Vagina (tissue), 2 donors: ENCODE data around the gene MYADML2. TPM values are rescaled to one million over a fixed set of nuclear protein-coding genes. Genes with fewer than 3 reads are reported as not detected.

Experiments
- DNase-seq, 2 donors: peaks; one replicate each; pipeline ENCODE4 v3.0.0-alpha.2; 2017; ENCODE audit errors: extremely low spot score in 2 of 2
- H3K27ac ChIP-seq: fragments of 200-600 bp; sonication (generic); one replicate; pipeline ENCODE4 v1.5.1; 2019
- H3K27me3 ChIP-seq: fragments of 200-600 bp; sonication (generic); one replicate; pipeline ENCODE4 v1.5.1; 2019
- H3K36me3 ChIP-seq, 2 donors: fragments of 200-600 bp; sonication (generic); one replicate each; pipeline ENCODE4 v1.5.1; 2017 to 2019
- H3K4me1 ChIP-seq: fragments of 200-600 bp; sonication (generic); one replicate; pipeline ENCODE4 v1.5.1; 2019
- H3K4me3 ChIP-seq, 2 donors: fragments of 200-600 bp; sonication (generic); 1 replicate in 1 of 2; 2 replicates in 1 of 2; pipeline ENCODE4 v1.5.1; 2016 to 2019
- H3K9me3 ChIP-seq: fragments of 200-600 bp; sonication (generic); one replicate; pipeline ENCODE4 v1.5.1; 2019
- POLR2A ChIP-seq, 2 donors: fragments of 450-650 bp; IDR thresholded peaks; one replicate each; pipeline ENCODE4 v1.6.1; 2017; ENCODE audit warnings: antibody characterized with exemption in 2 of 2, mild to moderate bottlenecking in 2 of 2, moderate library complexity in 2 of 2
- POLR2AphosphoS5 ChIP-seq, 2 donors: sonication (generic); formaldehyde crosslinking; IDR thresholded peaks; one replicate each; pipeline ENCODE4 v1.9.0; 2017; ENCODE audit warnings: antibody characterized with exemption in 2 of 2, mild to moderate bottlenecking in 2 of 2, low read depth in 1 of 2; ENCODE audit not compliant: insufficient read depth in 1 of 2
- intact Hi-C: fragments of 100-400 bp; cut with DNase I; formaldehyde crosslinking; loops from one replicate; pipeline ENCODE4 v1.15.1; 2023
- total RNA-seq: library from RNA; depleted of rRNA; stranded (reverse); fragments of >200 nt; gene quantifications from one replicate; pipeline ENCODE4 v1.2.3, GENCODE V29; 2016
- TF ChIP-seq, protein P1 (sequence below), 3 experiments: fragments of 450-650 bp in 2 of 3; fragments of 200-600 bp in 1 of 3; sonication (generic) in 1 of 3; IDR thresholded peaks; one replicate each; pipeline ENCODE4 v1.5.1; 2017 to 2019; ENCODE audit warnings: antibody characterized with exemption in 3 of 3, mild to moderate bottlenecking in 2 of 3, moderate library complexity in 2 of 3

The MYADML2 gene
- total RNA-seq, 1 donor from 2014 or later: not detected

- H3K36me3 ChIP-seq: no peaks in the 10 kb centered on the region
- no peak for DNase-seq
- peaks cover 28% of the 10 kb centered on the region for H3K4me1 ChIP-seq
- TF ChIP-seq POLR2A (IDR thresholded peaks at IDR 0.05): no peak
- TF ChIP-seq POLR2AphosphoS5 (IDR thresholded peaks at IDR 0.05; ENCODE audit: insufficient read depth in 1 of 2, low read depth in 1 of 2): no peak
- TF ChIP-seq, protein P1, sequence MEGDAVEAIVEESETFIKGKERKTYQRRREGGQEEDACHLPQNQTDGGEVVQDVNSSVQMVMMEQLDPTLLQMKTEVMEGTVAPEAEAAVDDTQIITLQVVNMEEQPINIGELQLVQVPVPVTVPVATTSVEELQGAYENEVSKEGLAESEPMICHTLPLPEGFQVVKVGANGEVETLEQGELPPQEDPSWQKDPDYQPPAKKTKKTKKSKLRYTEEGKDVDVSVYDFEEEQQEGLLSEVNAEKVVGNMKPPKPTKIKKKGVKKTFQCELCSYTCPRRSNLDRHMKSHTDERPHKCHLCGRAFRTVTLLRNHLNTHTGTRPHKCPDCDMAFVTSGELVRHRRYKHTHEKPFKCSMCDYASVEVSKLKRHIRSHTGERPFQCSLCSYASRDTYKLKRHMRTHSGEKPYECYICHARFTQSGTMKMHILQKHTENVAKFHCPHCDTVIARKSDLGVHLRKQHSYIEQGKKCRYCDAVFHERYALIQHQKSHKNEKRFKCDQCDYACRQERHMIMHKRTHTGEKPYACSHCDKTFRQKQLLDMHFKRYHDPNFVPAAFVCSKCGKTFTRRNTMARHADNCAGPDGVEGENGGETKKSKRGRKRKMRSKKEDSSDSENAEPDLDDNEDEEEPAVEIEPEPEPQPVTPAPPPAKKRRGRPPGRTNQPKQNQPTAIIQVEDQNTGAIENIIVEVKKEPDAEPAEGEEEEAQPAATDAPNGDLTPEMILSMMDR (IDR thresholded peaks at IDR 0.05): no peak
- H3K27me3 ChIP-seq: no peaks in the 10 kb centered on the region
- no peak overlapping the region for H3K27ac ChIP-seq
- intact Hi-C loops: no loop called here
- H3K9me3 ChIP-seq: no peaks in the 10 kb centered on the region
- H3K4me3 ChIP-seq: no peak overlapping the region
These were observed 11.3 kb downstream of the MYADML2 start for GRCh38 chr17:81935709-81936084.

GRCh38 chr17:81934850-81935708 is 12.0 kb downstream of the MYADML2 start:
- intact Hi-C loops: no loop called here
- no peak overlapping the region for H3K4me3 ChIP-seq

DNA sequence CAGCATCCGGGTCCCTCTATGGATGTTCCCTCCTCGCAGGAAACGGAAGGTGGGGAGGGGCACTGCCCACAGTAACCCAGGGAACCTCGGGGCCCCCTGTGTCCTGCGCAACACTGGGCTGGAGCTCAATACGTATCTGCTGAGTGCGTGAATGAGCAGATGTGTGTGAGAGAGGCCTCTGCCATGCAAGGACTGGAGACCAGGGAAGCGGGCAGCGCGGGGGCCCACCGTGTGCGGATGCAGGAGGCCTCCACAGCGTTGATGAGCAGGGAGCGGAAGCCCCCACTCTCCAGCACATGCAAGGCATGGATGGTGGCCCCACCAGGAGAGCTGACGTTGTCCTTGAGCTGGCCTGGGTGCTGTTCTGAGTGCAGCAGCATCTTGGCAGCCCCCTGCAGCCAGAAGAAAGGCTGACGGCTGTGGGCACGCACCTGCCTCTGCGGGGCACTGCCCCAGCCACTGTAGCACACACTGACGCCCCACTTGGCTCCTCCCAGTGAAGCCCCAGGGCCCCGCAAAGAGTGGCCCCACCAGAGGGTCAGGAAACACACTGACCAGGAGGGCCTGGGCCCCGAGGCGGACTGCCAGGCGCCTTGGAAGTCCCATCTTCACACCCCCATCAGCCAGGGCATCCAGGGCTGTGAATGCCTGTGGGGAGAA is 12.8 kb downstream of the MYADML2 start:
- Histone ChIP-seq H3K4me3 (no peak overlapping the region), H3K9me3 (no peaks in the 10 kb centered on the region), H3K27ac (no peak overlapping the region), H3K4me1 (peaks cover 28% of the 10 kb centered on the region), H3K27me3 (no peaks in the 10 kb centered on the region), H3K36me3 (no peaks in the 10 kb centered on the region)
- DNase-seq: no peak
- intact Hi-C loops: no loop called here
- TF ChIP-seq, protein P1 (IDR thresholded peaks at IDR 0.05): no peak
- TF ChIP-seq POLR2AphosphoS5 (IDR thresholded peaks at IDR 0.05; ENCODE audit: insufficient read depth in 1 of 2, low read depth in 1 of 2): no peak
- no peak for TF ChIP-seq POLR2A (IDR thresholded peaks at IDR 0.05)

More at GRCh38 chr17:81934850-81935708, 12.0 kb downstream of the MYADML2 start:
- no peaks in the 10 kb centered on the region for H3K36me3 ChIP-seq
- TF ChIP-seq POLR2A (IDR thresholded peaks at IDR 0.05) (no peak), POLR2AphosphoS5 (IDR thresholded peaks at IDR 0.05; ENCODE audit: insufficient read depth in 1 of 2, low read depth in 1 of 2) (no peak)
- TF ChIP-seq, protein P1 (IDR thresholded peaks at IDR 0.05): no peak
- no peak for DNase-seq
- no peaks in the 10 kb centered on the region for H3K9me3 ChIP-seq
- H3K27me3 ChIP-seq: no peaks in the 10 kb centered on the region
- peaks cover 28% of the 10 kb centered on the region for H3K4me1 ChIP-seq
- H3K27ac ChIP-seq: no peak overlapping the region

- no peaks in the 10 kb centered on the region for H3K27me3 ChIP-seq
- TF ChIP-seq, protein P1 (IDR thresholded peaks at IDR 0.05): no peak
- H3K4me1 ChIP-seq: peaks cover 35% of the 10 kb centered on the region
- intact Hi-C loops: no loop called here
- H3K9me3 ChIP-seq: no peaks in the 10 kb centered on the region
- H3K27ac ChIP-seq: no peak overlapping the region
- H3K4me3 ChIP-seq: no peak overlapping the region
- no peak for DNase-seq
- no peaks in the 10 kb centered on the region for H3K36me3 ChIP-seq
These were observed 13.8 kb downstream of the MYADML2 start for GRCh38 chr17:81933178-81933699.
